Mesodermal cell (in vitro differentiated cells): Measurements from ENCODE around the gene ARMC9.
"Not testable (repeated sequence)": the region's sequence is repeated elsewhere in the genome, so short reads cannot be mapped to it uniquely, and the experiment has no call there.

Source experiments
- H3K27ac ChIP-seq: 2 replicates; pipeline ENCODE4 v1.7.0; 2013; ENCODE audit warnings: mild to moderate bottlenecking, low read depth, low read length, moderate library complexity; ENCODE audit not compliant: severe bottlenecking
- H3K36me3 ChIP-seq: 2 replicates; pipeline ENCODE4 v1.7.1; 2013; ENCODE audit warnings: mild to moderate bottlenecking, low read length, moderate library complexity; ENCODE audit not compliant: control insufficient read depth, insufficient read depth
- H3K4me1 ChIP-seq: one replicate; pipeline ENCODE4 v1.7.1; 2013; ENCODE audit warnings: mild to moderate bottlenecking, low read length; ENCODE audit not compliant: insufficient read depth, control insufficient read depth, poor library complexity, severe bottlenecking
- H3K4me3 ChIP-seq: 2 replicates; pipeline ENCODE4 v1.7.0; 2013; ENCODE audit warnings: low read length, control low read depth, mild to moderate bottlenecking; ENCODE audit not compliant: insufficient read depth, poor library complexity, severe bottlenecking; ENCODE audit errors: extremely low read depth
- H3K9me3 ChIP-seq: 2 replicates; pipeline ENCODE4 v1.7.1; 2013; ENCODE audit warnings: mild to moderate bottlenecking, low read length, moderate library complexity; ENCODE audit not compliant: control insufficient read depth
- WGBS, 2 experiments: methylation state at CpG; one replicate each; pipeline ENCODE4 v1.1.5; 2013; ENCODE audit warnings: missing lambda C conversion rate in 2 of 2; ENCODE audit not compliant: insufficient coverage in 2 of 2; 5-methylcytosine and 5-hydroxymethylcytosine counted together

Gene ARMC9

GRCh38 chr2:231400681-231401080 is 202.2 kb downstream of the ARMC9 start:
- not testable (repeated sequence) for H3K9me3 ChIP-seq, H3K36me3 ChIP-seq, H3K4me3 ChIP-seq, H3K4me1 ChIP-seq, H3K27ac ChIP-seq
- WGBS, 2 experiments = 79 to 100% methylated on average over 1 to 4 of the region's 8 CpGs

DNA sequence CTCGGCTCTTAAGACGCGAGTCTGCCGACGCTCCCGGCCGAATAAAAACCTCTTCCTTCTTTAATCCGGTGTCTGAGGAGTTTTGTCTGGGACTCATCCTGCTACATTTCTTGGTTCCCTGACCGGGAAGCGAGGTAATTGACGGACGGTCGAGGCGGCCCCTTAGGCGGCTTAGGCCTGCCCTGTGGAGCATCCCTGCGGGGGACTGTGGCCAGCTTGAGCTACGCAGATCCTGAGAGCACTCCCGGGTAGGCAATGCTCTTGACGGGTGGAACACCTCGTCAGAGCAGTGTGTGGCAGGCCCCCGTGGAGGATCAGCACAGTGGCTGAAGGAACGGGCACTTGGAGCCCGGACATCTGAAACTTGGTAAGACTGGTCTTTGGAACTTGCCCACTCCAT is 202.7 kb downstream of the ARMC9 start:
- H3K27ac ChIP-seq, H3K4me1 ChIP-seq, H3K9me3 ChIP-seq, H3K36me3 ChIP-seq, H3K4me3 ChIP-seq: not testable (repeated sequence)
- 89 to 90% methylated on average over 15 to 22 of the region's 23 CpGs for WGBS, 2 experiments

GRCh38 chr2:231403421-231404182 is 205.2 kb downstream of the ARMC9 start:
- not testable (repeated sequence) for H3K9me3 ChIP-seq, H3K27ac ChIP-seq, H3K36me3 ChIP-seq, H3K4me3 ChIP-seq, H3K4me1 ChIP-seq
- WGBS, 2 experiments = 93 to 95% methylated on average over 6 to 8 of the region's 14 CpGs

DNA sequence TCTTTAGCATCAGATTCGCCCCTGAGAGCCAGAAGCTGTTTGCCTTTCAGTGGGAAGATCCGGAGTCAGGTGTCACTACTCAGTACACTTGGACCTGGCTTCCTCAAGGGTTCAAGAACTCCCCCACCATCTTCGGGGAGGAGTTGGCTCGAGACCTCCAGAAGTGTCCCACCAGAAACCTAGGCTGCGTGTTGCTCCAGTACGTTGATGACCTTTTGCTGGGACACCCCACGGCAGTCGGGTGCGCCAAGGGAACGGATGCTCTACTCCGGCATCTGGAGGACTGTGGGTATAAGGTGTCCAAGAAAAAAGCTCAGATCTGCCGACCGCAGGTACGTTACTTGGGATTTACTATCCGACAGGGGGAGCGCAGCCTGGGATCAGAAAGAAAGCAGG is 205.8 kb downstream of the ARMC9 start:
- H3K27ac ChIP-seq, H3K36me3 ChIP-seq, H3K4me3 ChIP-seq, H3K9me3 ChIP-seq, H3K4me1 ChIP-seq: not testable (repeated sequence)
- 91 to 92% methylated on average over 15 to 16 of the region's 16 CpGs for WGBS, 2 experiments

- H3K4me3 ChIP-seq, H3K4me1 ChIP-seq, H3K9me3 ChIP-seq, H3K27ac ChIP-seq, H3K36me3 ChIP-seq: not testable (repeated sequence)
- WGBS, 2 experiments = 48 to 49% methylated on average over 7 to 12 of the region's 16 CpGs
Measured at GRCh38 chr2:231405601-231406367, 207.4 kb downstream of the ARMC9 start.

DNA sequence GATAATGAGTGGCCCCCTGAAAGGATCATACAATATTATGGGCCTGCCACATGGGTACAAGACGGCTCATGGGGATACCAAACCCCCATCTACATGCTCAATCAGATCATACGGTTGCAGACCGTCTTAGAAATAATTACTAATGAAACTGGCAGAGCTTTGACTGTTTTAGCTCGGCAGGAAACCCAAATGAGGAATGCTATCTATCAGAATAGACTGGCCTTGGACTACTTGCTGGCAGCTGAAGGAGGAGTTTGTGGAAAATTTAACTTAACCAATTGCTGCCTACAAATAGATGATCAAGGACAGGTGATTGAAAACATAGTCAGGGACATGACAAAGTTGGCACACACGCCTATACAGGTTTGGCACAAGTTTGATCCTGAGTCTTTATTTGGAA is 209.3 kb downstream of the ARMC9 start:
- H3K27ac ChIP-seq, H3K9me3 ChIP-seq, H3K4me3 ChIP-seq, H3K36me3 ChIP-seq: not testable (repeated sequence)
- H3K4me1 ChIP-seq = peaks cover 11% of the 10 kb centered on the region
- WGBS, 2 experiments = 100% methylated on average over 1 to 3 of the region's 5 CpGs

- not testable (repeated sequence) for H3K9me3 ChIP-seq, H3K36me3 ChIP-seq, H3K4me3 ChIP-seq, H3K27ac ChIP-seq
- H3K4me1 ChIP-seq = peaks cover 11% of the 10 kb centered on the region
- 78% methylated on average over 3 of the region's 9 CpGs; no CpG with 5 or more reads in 1 of the 2 experiments for WGBS, 2 experiments
Measured at GRCh38 chr2:231408304-231408703, 209.9 kb downstream of the ARMC9 start.

DNA sequence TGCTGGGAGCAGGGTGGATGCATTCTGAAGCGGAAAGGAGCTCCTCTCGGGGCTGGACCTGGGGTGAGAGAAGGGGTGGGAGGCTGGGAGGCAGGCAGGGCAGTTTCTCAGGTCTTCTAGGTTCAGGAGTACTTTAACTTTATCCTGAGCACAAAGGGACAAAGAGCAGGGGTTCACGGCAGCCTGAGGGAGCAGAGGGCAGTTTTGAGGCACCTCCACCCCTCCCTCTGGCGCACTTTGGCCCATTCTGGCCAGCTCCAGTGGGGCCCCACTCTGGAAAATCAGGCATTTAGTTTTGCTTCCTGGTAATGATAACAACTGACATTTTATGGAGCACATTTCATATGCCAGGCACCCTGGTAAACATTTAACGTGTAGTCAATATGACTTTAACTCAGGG is 211.3 kb downstream of the ARMC9 start:
- WGBS, 2 experiments = 92 to 98% methylated on average over 4 to 5 of the region's 5 CpGs
- no peak overlapping the region for H3K27ac ChIP-seq
- H3K36me3 ChIP-seq = no peaks in the 10 kb centered on the region
- H3K4me1 ChIP-seq = peaks cover 16% of the 10 kb centered on the region
- no peak overlapping the region for H3K4me3 ChIP-seq
- H3K9me3 ChIP-seq = peaks cover 3% of the 10 kb centered on the region

DNA sequence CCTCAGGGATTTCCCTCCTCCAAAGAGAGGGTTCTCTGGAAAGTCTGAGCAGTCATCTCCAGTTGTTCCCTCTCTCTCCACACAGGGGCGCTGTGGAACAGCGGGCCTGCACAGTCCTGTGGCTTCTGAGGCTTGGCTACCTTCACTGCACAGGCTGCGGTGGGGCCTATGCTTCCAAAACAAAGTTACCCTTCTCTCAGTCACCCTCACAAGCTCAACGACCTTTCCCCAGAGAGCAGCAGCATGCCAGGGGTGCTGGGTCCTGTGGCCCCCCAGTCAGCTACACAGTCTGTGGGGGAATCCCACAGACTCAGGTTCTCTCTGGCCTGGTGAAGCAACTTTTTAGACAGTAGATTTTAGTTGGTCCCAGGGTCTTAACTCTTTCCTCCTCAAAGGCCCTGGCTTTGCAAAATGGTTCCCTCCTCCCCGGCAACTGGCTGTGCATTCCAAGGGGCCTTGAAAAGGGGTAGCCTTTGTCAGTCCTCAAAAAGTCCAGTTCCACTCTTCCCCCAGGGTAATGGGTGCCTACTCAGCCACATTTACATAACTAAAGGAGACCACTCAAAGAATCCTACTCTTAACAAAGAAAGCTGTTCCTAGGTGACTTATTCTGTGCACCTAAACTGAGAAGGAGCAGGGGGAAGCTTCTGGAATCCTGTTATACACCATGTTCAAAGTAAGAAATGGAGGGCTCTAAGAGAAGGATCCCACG is 212.0 kb downstream of the ARMC9 start:
- Histone ChIP-seq H3K4me1 (peaks cover 16% of the 10 kb centered on the region), H3K36me3 (no peaks in the 10 kb centered on the region), H3K9me3 (peaks cover 3% of the 10 kb centered on the region), H3K4me3 (no peak overlapping the region), H3K27ac (no peak overlapping the region)
- 44% methylated on average over 5 to 6 of the region's 6 CpGs for WGBS, 2 experiments

DNA sequence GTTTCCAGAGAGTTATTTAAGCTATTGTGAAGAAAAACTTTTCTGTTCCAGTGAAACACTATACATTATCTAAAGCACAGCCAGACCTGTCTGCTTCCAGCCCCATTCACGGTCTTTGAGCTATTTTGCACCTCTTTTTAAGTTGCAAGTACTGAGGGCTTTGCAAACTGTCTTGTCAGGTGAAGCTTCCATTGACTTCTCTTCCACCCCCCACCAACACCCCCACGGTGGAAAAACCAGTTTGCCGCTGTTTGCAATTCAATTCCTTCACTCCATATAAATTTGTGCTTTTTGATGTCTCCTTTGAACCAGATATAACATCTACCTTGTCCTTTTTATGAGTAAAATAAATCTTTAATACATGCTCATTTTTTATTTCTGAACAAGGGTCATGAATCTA is 212.8 kb downstream of the ARMC9 start:
- Histone ChIP-seq H3K4me3 (peak overlapping the region; percentile 64), H3K4me1 (peaks cover 15% of the 10 kb centered on the region), H3K9me3 (peaks cover 3% of the 10 kb centered on the region), H3K27ac (no peak overlapping the region), H3K36me3 (no peaks in the 10 kb centered on the region)
- WGBS, 2 experiments = 8 to 28% methylated on average over 2 to 3 of the region's 3 CpGs
